ENCODE results near the gene CD300LG.

DNA sequence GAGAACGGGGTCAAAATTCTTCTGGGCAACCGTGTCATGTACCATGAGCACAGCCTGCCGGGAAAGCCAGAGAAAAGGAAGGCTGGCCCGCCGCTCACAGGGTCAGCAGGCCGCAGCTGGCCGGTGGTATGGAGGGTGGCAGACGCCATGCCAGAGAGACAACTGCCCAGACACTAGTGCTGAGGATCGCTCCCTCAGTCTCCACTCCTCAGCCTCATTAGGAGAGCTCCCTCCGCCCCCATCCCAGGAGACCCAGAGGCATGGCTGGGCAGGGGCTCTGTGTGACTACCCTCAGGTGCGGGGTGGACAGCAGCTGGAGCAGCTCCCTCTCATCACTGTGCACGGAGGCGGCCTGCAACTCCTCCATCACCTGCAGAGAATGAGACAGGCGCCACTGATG lies 17.2 kb upstream of the CD300LG start:
- TF ChIP-seq, protein P1, sequence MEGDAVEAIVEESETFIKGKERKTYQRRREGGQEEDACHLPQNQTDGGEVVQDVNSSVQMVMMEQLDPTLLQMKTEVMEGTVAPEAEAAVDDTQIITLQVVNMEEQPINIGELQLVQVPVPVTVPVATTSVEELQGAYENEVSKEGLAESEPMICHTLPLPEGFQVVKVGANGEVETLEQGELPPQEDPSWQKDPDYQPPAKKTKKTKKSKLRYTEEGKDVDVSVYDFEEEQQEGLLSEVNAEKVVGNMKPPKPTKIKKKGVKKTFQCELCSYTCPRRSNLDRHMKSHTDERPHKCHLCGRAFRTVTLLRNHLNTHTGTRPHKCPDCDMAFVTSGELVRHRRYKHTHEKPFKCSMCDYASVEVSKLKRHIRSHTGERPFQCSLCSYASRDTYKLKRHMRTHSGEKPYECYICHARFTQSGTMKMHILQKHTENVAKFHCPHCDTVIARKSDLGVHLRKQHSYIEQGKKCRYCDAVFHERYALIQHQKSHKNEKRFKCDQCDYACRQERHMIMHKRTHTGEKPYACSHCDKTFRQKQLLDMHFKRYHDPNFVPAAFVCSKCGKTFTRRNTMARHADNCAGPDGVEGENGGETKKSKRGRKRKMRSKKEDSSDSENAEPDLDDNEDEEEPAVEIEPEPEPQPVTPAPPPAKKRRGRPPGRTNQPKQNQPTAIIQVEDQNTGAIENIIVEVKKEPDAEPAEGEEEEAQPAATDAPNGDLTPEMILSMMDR (conservative IDR thresholded peaks at IDR 0.05; ENCODE audit: low read length), result no peak
- TF ChIP-seq EZH2phosphoT487 (IDR thresholded peaks at IDR 0.05; ENCODE audit: borderline replicate concordance, low read depth, low read length), result no peak

Data from OCI-LY7 (cell line).